Effector CD4-positive, alpha-beta T cell (primary cell): Measurements from ENCODE around the gene PYHIN1.
"Not testable (repeated sequence)": the region's sequence is repeated elsewhere in the genome, so short reads cannot be mapped to it uniquely, and the experiment has no call there.

Experiments used
- DNase-seq: peaks from one replicate; pipeline ENCODE4 v3.0.0-alpha.2; 2020

PYHIN1 gene

GRCh38 chr1:158983235-158983634 is 51.9 kb downstream of the PYHIN1 start:
- DNase-seq, result no peak

GRCh38 chr1:158984386-158984785 is 53.0 kb downstream of the PYHIN1 start:
- DNase-seq, result no peak

- DNase-seq, result no peak
Observed at GRCh38 chr1:158989424-158989823, 58.1 kb downstream of the PYHIN1 start.

- DNase-seq, result no peak
Observed at GRCh38 chr1:158992787-158993312, 61.5 kb downstream of the PYHIN1 start.

- DNase-seq, result no peak
Observed at GRCh38 chr1:158996998-158997397, 65.6 kb downstream of the PYHIN1 start.

GRCh38 chr1:158998037-158998780 is 66.9 kb downstream of the PYHIN1 start:
- no peak for DNase-seq

GRCh38 chr1:158998781-158999161 is 67.4 kb downstream of the PYHIN1 start:
- peak; percentile 37 for DNase-seq

- no peak for DNase-seq
Observed at GRCh38 chr1:158999316-159000069, 68.1 kb downstream of the PYHIN1 start.

- no peak for DNase-seq
Observed at GRCh38 chr1:159000070-159000409, 68.7 kb downstream of the PYHIN1 start.

GRCh38 chr1:159000625-159001024 is 69.3 kb downstream of the PYHIN1 start:
- DNase-seq, result no peak

GRCh38 chr1:159005161-159005560 is 73.8 kb downstream of the PYHIN1 start:
- no peak for DNase-seq

GRCh38 chr1:159005676-159006075 is 74.3 kb downstream of the PYHIN1 start:
- DNase-seq, result no peak

- not testable (repeated sequence) for DNase-seq
Observed at GRCh38 chr1:159006210-159006807, 75.0 kb downstream of the PYHIN1 start.

GRCh38 chr1:159007726-159008125 is 76.4 kb downstream of the PYHIN1 start:
- DNase-seq, result no peak

- DNase-seq, result peak; percentile 36
Observed at GRCh38 chr1:159008744-159009188, 77.4 kb downstream of the PYHIN1 start.

- DNase-seq, result no peak
Observed at GRCh38 chr1:159009287-159009686, 77.9 kb downstream of the PYHIN1 start.

- DNase-seq, result peak; percentile 42
Observed at GRCh38 chr1:159009704-159010361, 78.5 kb downstream of the PYHIN1 start, which contains the start of gene IFI16. IFI16 (plus strand) TSS chr1:159009907; CDS start chr1:159014681, 4,774 bp downstream.

GRCh38 chr1:159010391-159010790 is 79.0 kb downstream of the PYHIN1 start:
- DNase-seq, result no peak

- not testable (repeated sequence) for DNase-seq
Observed at GRCh38 chr1:159011001-159011400, 79.6 kb downstream of the PYHIN1 start.

- no peak for DNase-seq
Observed at GRCh38 chr1:159011751-159012150, 80.4 kb downstream of the PYHIN1 start.

- peak; percentile 35 for DNase-seq
Observed at GRCh38 chr1:159012495-159012894, 81.1 kb downstream of the PYHIN1 start.

- DNase-seq, result no peak
Observed at GRCh38 chr1:159014003-159014571, 82.7 kb downstream of the PYHIN1 start.

GRCh38 chr1:159014851-159015250 is 83.5 kb downstream of the PYHIN1 start:
- DNase-seq, result no peak
